ENCODE measurements around the gene ZNF593OS. TPM values are rescaled to one million over a fixed set of nuclear protein-coding genes. Genes with fewer than 3 reads are reported as not detected.

ZNF593OS gene
- total and polyA plus RNA-seq, 2 of the 8 experiments (the other 6 are each of a cell fraction or from before 2014, with no cell fraction given), result not detected

DNA sequence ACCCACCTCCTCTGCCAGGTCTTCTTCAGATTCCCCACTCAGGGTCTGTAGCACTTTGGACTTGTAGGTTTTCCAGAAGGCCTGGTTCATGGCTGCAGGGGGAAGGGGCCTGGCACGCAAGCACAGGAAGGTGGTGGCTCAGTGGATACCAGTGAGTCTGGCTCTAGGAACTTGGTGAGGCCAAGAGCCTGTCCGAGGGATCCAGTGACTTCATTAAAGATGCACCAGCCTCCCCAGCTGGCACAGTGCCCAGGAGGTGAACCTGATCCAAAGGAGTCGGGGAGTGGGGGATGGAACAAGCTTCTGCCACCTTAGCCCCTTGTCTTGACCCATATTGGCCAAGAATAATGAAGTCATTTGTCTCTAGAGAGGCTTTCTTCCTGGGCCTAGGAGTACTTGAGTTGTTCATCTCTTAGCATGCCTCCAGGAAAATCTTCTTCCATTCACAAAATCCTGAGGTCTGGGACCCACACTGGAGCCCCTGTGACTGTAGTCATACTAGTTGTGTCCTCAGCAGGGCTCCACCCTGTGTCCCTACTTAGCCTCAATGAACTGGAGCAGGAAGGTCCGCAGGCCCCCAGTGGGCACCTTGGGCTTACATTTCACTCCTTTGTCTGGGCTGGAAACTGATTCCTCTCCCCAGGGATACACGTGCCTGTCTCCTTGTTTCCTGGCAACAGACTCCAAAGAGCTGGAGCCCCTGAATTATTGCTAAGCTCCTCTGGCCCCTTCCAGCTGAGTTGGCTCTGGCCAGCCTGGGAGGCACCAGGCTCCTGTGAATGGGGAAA, 3.0 kb downstream of the ZNF593OS start, which contains the start of gene C1orf232:
C1orf232 (minus strand) TSS at position 554 of the 788 bp plus-strand sequence; CDS start at position 90, 464 bp downstream.
- peak within 1 kb of the TSS; percentile 77 to 96 for H3K4me2 ChIP-seq (ENCODE audit: insufficient read depth in 1 of 2, low read depth in 2 of 2, low read length in 2 of 2)
- H2AFZ ChIP-seq (ENCODE audit: low read length), result no peak within 1 kb of the TSS
- peak within 1 kb of the TSS; percentile 71 to 79 (median 74) for H3K4me3 ChIP-seq (ENCODE audit: extremely low read depth in 1 of 4, insufficient read depth in 2 of 4, low read depth in 3 of 4, low read length in 4 of 4)
- H3K56ac ChIP-seq (replicated peaks; ENCODE audit: insufficient read length, low read depth, low read length), result peak within 1 kb of the TSS; percentile 35
- ChIA-PET POLR2A (ENCODE audit: partially characterized antibody) (interaction anchor here (0.5 to 2.9 kb wide), 3 partner anchors 9 to 81 kb away, joined by 3 to 6 read pairs (median 3); partner anchors contain the start of genes CEP85 and CNKSR1), CTCF (ENCODE audit: partially characterized antibody) (interaction anchor here (1.0 to 16.2 kb wide), 11 partner anchors 9 to 248 kb away, joined by 3 to 159 read pairs (median 7); partner anchors contain the start of genes CATSPER4, CEP85, FAM110D and SLC30A2)
- peaks cover 0 to 8% of the 10 kb centered on the region in 2 experiments; a peak in 2 of 4 replicates for H3K79me2 ChIP-seq (ENCODE audit: control insufficient read depth in 1 of 2, insufficient read depth in 2 of 2, low read length in 2 of 2)
- peaks cover 12% of the 10 kb centered on the region for H3K23me2 ChIP-seq (ENCODE audit: low read depth, low read length)
- no peak within 1 kb of the TSS for H2BK120ac ChIP-seq (replicated peaks; ENCODE audit: low read depth, low read length)
- no peaks in the 10 kb centered on the region for H3K9me3 ChIP-seq (ENCODE audit: insufficient read depth in 2 of 2, low read depth in 1 of 2, low read length in 1 of 2)
- peak within 1 kb of the TSS; percentile 23; the same call in 1 of the 2 replicates for H3K27ac ChIP-seq (ENCODE audit: low read depth, low read length)
- peaks cover 4% of the 10 kb centered on the region; the same call in 1 of the 2 replicates for H3K79me1 ChIP-seq (ENCODE audit: low read depth, low read length)
- H3K14ac ChIP-seq (ENCODE audit: insufficient read length), result no peak within 1 kb of the TSS
- H2AK5ac ChIP-seq (ENCODE audit: low read depth, low read length), result no peak within 1 kb of the TSS
- H3K9ac ChIP-seq (replicated peaks in 1 of 4; ENCODE audit: extremely low read depth in 1 of 4, low read depth in 3 of 4, low read length in 3 of 4), result peak within 1 kb of the TSS; percentile 47 to 84 (median 74); a peak in 6 of 7 replicates
- FAIRE-seq (no peak), DNase-seq (ENCODE audit: low read depth in 1 of 2, low spot score in 2 of 2) (no peak)
- H3K27me3 ChIP-seq (replicated peaks in 1 of 4; ENCODE audit: control insufficient read depth in 3 of 4, extremely low read depth in 1 of 4, insufficient read depth in 3 of 4, low read length in 3 of 4), result peaks cover 6 to 17% (median 13%) of the 10 kb centered on the region in 4 experiments
- no peaks in the 10 kb centered on the region; a peak in 1 of 8 replicates for H3K36me3 ChIP-seq (ENCODE audit: control insufficient read depth in 2 of 4, insufficient read depth in 4 of 4, low read length in 3 of 4)
- H4K5ac ChIP-seq (ENCODE audit: insufficient read length, low read depth, low read length), result peak within 1 kb of the TSS; percentile 73
- peak within 1 kb of the TSS; percentile 88; the same call in 1 of the 2 replicates for H2BK15ac ChIP-seq (ENCODE audit: low read length)
- H3K18ac ChIP-seq (ENCODE audit: extremely low read depth, low read length), result peak within 1 kb of the TSS; percentile 71
- peak within 1 kb of the TSS; percentile 97 for H4K8ac ChIP-seq (ENCODE audit: extremely low read depth, insufficient read depth, low read length)
- H2BK12ac ChIP-seq (ENCODE audit: low read depth, low read length), result no peak within 1 kb of the TSS
- no peak within 1 kb of the TSS for H2BK20ac ChIP-seq (ENCODE audit: low read length)
- no peak within 1 kb of the TSS for H3K23ac ChIP-seq (ENCODE audit: insufficient read length)
- peaks cover 2 to 4% of the 10 kb centered on the region in 2 experiments for H4K20me1 ChIP-seq (replicated peaks in 1 of 2; ENCODE audit: control insufficient read depth in 1 of 2, insufficient read depth in 2 of 2, low read length in 2 of 2)
- 0 out of 2 replicates have a peak within 1 kb of the TSS, but pooled peaks have one; percentile 71 for H2BK5ac ChIP-seq (ENCODE audit: low read depth, low read length)
- H4K91ac ChIP-seq (replicated peaks; ENCODE audit: insufficient read length, low read length), result peak within 1 kb of the TSS; percentile 48
- peaks cover 5 to 20% (median 15%) of the 10 kb centered on the region in 4 experiments for H3K4me1 ChIP-seq (replicated peaks in 1 of 4; ENCODE audit: control insufficient read depth in 3 of 4, insufficient read depth in 4 of 4, low read length in 3 of 4)
- 84% methylated on average over 5 of the region's 5 CpGs; no CpG with 5 or more reads in 1 of the 2 experiments for WGBS, 2 experiments (ENCODE audit: extremely low coverage in 1 of 2, insufficient coverage in 1 of 2, insufficient read length in 1 of 2, insufficient replicate concordance in 2 of 2, low coverage in 1 of 2, low lambda C conversion rate in 2 of 2, missing lambda C conversion rate in 1 of 2)
- H3K4ac ChIP-seq (replicated peaks; ENCODE audit: insufficient read length, low read depth, low read length), result no peak within 1 kb of the TSS
- TF ChIP-seq ASH2L (IDR thresholded peaks at IDR 0.05; ENCODE audit: low read length) (no peak), CHD1 (IDR thresholded peaks at IDR 0.05; ENCODE audit: low read depth, low read length) (no peak), KDM4A (IDR thresholded peaks at IDR 0.05; ENCODE audit: low read depth, low read length, severe bottlenecking) (no peak), HDAC6 (IDR thresholded peaks at IDR 0.05; ENCODE audit: low read depth, low read length) (no peak), NANOG (IDR thresholded peaks at IDR 0.05; ENCODE audit: insufficient read depth, low read depth, low read length, poor library complexity, severe bottlenecking) (no peak), KDM1A (IDR thresholded peaks at IDR 0.05; ENCODE audit: borderline replicate concordance, low read length) (no peak), EP300 (IDR thresholded peaks at IDR 0.05; ENCODE audit: borderline replicate concordance in 1 of 2, low read depth in 2 of 2, low read length in 2 of 2) (no peak), RAD21 (IDR thresholded peaks at IDR 0.05 in 1 of 2, conservative IDR thresholded peaks at IDR 0.05 in 1 of 2; ENCODE audit: low read depth in 2 of 2, low read length in 2 of 2) (no peak), KDM5A (IDR thresholded peaks at IDR 0.05; ENCODE audit: low read length) (no peak), JUND (IDR thresholded peaks at IDR 0.05; ENCODE audit: low read length) (no peak)

All from H1 (cell line).